CD14-positive monocyte (primary cell): ENCODE measurements around the gene SDK1. TPM values are rescaled to one million over a fixed set of nuclear protein-coding genes. Genes with fewer than 3 reads are reported as not detected.

ENCODE experiments used
- DNase-seq, 3 donors: peaks; one replicate each; pipeline ENCODE4 v3.0.0-alpha.2; 2011 to 2022
- H2AFZ ChIP-seq: 2 replicates; pipeline ENCODE4 v1.6.0; 2012; ENCODE audit warnings: mild to moderate bottlenecking, low read depth, low read length, inconsistent platforms; ENCODE audit not compliant: insufficient read depth, poor library complexity, severe bottlenecking
- H3K27ac ChIP-seq, 2 donors: 1 replicate in 1 of 2; 2 replicates in 1 of 2; pipeline ENCODE4 v1.5.1; 2012 to 2013; ENCODE audit warnings: low read length in 2 of 2, control low read depth in 1 of 2, inconsistent platforms in 1 of 2, low read depth in 1 of 2, mild to moderate bottlenecking in 1 of 2
- H3K27me3 ChIP-seq, 2 donors: one replicate each; pipeline versions ENCODE4 v1.6.0 to v1.6.1; 2011 to 2013; ENCODE audit warnings: low read length in 2 of 2; ENCODE audit not compliant: control insufficient read depth in 2 of 2, insufficient read depth in 2 of 2
- H3K36me3 ChIP-seq, 2 donors: replicated peaks in 1 of 2; 1 replicate in 1 of 2; 2 replicates in 1 of 2; pipeline versions ENCODE4 v1.5.1 to v1.6.1; 2012 to 2013; ENCODE audit warnings: low read length in 2 of 2, control low read depth in 1 of 2, inconsistent platforms in 1 of 2, mild to moderate bottlenecking in 1 of 2; ENCODE audit not compliant: insufficient read depth in 2 of 2, control insufficient read depth in 1 of 2
- H3K4me1 ChIP-seq, 2 donors: 1 replicate in 1 of 2; 2 replicates in 1 of 2; pipeline versions ENCODE4 v1.5.1 to v1.6.1; 2012 to 2013; ENCODE audit warnings: low read length in 2 of 2, control low read depth in 1 of 2, inconsistent platforms in 1 of 2, mild to moderate bottlenecking in 1 of 2, moderate library complexity in 1 of 2; ENCODE audit not compliant: insufficient read depth in 2 of 2, control insufficient read depth in 1 of 2
- H3K4me2 ChIP-seq: replicated peaks from 2 replicates; pipeline ENCODE3; 2012; ENCODE audit warnings: low read length, moderate library complexity, mild to moderate bottlenecking; ENCODE audit not compliant: poor library complexity, severe bottlenecking; ENCODE audit errors: extremely low read depth
- H3K4me3 ChIP-seq, 3 experiments: fragments of 200-600 bp in 1 of 3; sonication (generic) in 1 of 3; replicated peaks in 1 of 3; 1 replicate in 2 of 3; 2 replicates in 1 of 3; pipeline ENCODE4 v1.5.1; 2011 to 2013; ENCODE audit warnings: low read length in 3 of 3, mild to moderate bottlenecking in 3 of 3, control low read depth in 2 of 3, low read depth in 2 of 3, inconsistent platforms in 1 of 3, moderate library complexity in 1 of 3
- H3K79me2 ChIP-seq: 2 replicates; pipeline ENCODE4 v1.6.0; 2012; ENCODE audit warnings: mild to moderate bottlenecking, control low read depth, inconsistent platforms, low read length, moderate library complexity; ENCODE audit not compliant: insufficient read depth
- H3K9ac ChIP-seq: 2 replicates; pipeline ENCODE4 v1.6.0; 2017; ENCODE audit warnings: low read length, mild to moderate bottlenecking; ENCODE audit not compliant: insufficient read depth, poor library complexity, severe bottlenecking
- H3K9me3 ChIP-seq, 2 donors: replicated peaks in 1 of 2; 1 replicate in 1 of 2; 2 replicates in 1 of 2; pipeline versions ENCODE4 v1.5.1 to v1.6.1; 2012 to 2013; ENCODE audit warnings: low read length in 2 of 2, control low read depth in 1 of 2; ENCODE audit not compliant: control insufficient read depth in 1 of 2, insufficient read depth in 1 of 2
- H4K20me1 ChIP-seq: 2 replicates; pipeline ENCODE4 v1.6.0; 2012; ENCODE audit warnings: mild to moderate bottlenecking, low read length, control low read depth, moderate library complexity; ENCODE audit not compliant: insufficient read depth
- H3K27ac Mint-ChIP-seq, 7 donors: one replicate each; pipeline ENCODE4 v1.8.0; 2020; ENCODE audit warnings: mild to moderate bottlenecking in 7 of 7, mixed read lengths in 7 of 7, moderate library complexity in 6 of 7, inconsistent platforms in 2 of 7
- H3K27me3 Mint-ChIP-seq, 3 donors: one replicate each; pipeline ENCODE4 v1.8.0; 2021 to 2022; ENCODE audit warnings: low read depth in 3 of 3, mild to moderate bottlenecking in 3 of 3, mixed read lengths in 3 of 3, moderate library complexity in 3 of 3, inconsistent platforms in 1 of 3
- H3K36me3 Mint-ChIP-seq, 2 donors: one replicate each; pipeline ENCODE4 v1.8.0; 2020; ENCODE audit warnings: mixed read lengths in 2 of 2, inconsistent platforms in 1 of 2, mild to moderate bottlenecking in 1 of 2
- H3K4me1 Mint-ChIP-seq: one replicate; pipeline ENCODE4 v1.8.0; 2020; ENCODE audit warnings: mild to moderate bottlenecking, mixed read lengths
- H3K4me3 Mint-ChIP-seq, 2 donors: one replicate each; pipeline ENCODE4 v1.8.0; 2020; ENCODE audit warnings: mild to moderate bottlenecking in 2 of 2, mixed read lengths in 2 of 2, moderate library complexity in 1 of 2
- H3K9me3 Mint-ChIP-seq, 7 donors: one replicate each; pipeline ENCODE4 v1.8.0; 2020 to 2022; ENCODE audit warnings: mixed read lengths in 7 of 7, mild to moderate bottlenecking in 6 of 7, moderate library complexity in 6 of 7, inconsistent platforms in 2 of 7
- WGBS: methylation state at CpG from one replicate; pipeline ENCODE4 v1.1.5; 2013; ENCODE audit warnings: missing lambda C conversion rate; ENCODE audit not compliant: insufficient coverage; 5-methylcytosine and 5-hydroxymethylcytosine counted together
- intact Hi-C, 2 donors: fragments of 100-400 bp; cut with micrococcal nuclease; formaldehyde crosslinking; loops; one replicate each; pipeline versions ENCODE4 v1.15.0 to v1.15.1; 2023
- polyA plus RNA-seq, 3 donors: library from polyadenylated mRNA; depleted of rRNA in 1 of 3; unstranded in 2 of 3; stranded (reverse) in 1 of 3; fragments of 300-500 nt in 2 of 3; fragments of >200 nt in 1 of 3; fragmentation: Illumina TruSeq in 2 of 3; gene quantifications; 1 replicate in 2 of 3; 2 replicates in 1 of 3; pipeline ENCODE4 v1.2.3, GENCODE V29; 2012 to 2021
- TF ChIP-seq, protein P1 (sequence below): fragments of 200-600 bp; IDR thresholded peaks from one replicate; pipeline ENCODE4 v1.8.0; 2022; ENCODE audit warnings: antibody characterized with exemption, mild to moderate bottlenecking

SDK1 gene
- polyA plus RNA-seq, 3 donors: 0.01 TPM; not detected in 2

DNA sequence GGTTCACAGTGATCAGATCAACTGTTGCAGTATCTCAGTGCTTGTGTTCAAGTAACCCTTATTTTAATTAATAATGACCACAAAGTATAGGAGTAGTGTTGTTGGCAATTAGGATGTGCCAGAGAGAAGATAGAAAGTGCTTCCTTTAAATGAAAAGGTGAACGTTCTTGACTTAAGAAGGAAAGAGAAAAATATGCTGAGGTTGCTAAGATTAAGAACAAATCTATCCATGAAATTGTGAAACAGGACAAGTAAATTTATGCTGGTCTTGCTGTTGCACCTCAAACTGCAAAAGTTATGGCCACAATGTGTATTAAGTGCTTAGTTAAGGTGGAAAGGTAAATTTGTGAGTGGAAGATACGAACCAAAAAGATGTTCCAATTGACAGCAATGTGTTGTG, 139.5 kb downstream of the SDK1 start:
- Histone ChIP-seq H3K79me2 (no peaks in the 10 kb centered on the region), H3K9ac (no peak overlapping the region), H3K36me3 (no peaks in the 10 kb centered on the region), H2AFZ (no peak overlapping the region), H3K27ac (no peak overlapping the region), H3K9me3 (no peaks in the 10 kb centered on the region), H3K27me3 (no peaks in the 10 kb centered on the region), H4K20me1 (no peaks in the 10 kb centered on the region), H3K4me2 (no peak overlapping the region), H3K4me1 (no peaks in the 10 kb centered on the region), H3K4me3 (no peak overlapping the region)
- Mint-ChIP-seq H3K27me3 (peaks cover 0 to 2% (median 1%) of the 10 kb centered on the region in 3 donors), H3K27ac (no peak overlapping the region), H3K4me1 (no peaks in the 10 kb centered on the region), H3K36me3 (no peaks in the 10 kb centered on the region), H3K9me3 (peaks cover 0 to 3% (median under 1%) of the 10 kb centered on the region in 7 donors), H3K4me3 (no peak overlapping the region)
- 36% methylated on average over 2 of the region's 2 CpGs for WGBS
- TF ChIP-seq, protein P1, sequence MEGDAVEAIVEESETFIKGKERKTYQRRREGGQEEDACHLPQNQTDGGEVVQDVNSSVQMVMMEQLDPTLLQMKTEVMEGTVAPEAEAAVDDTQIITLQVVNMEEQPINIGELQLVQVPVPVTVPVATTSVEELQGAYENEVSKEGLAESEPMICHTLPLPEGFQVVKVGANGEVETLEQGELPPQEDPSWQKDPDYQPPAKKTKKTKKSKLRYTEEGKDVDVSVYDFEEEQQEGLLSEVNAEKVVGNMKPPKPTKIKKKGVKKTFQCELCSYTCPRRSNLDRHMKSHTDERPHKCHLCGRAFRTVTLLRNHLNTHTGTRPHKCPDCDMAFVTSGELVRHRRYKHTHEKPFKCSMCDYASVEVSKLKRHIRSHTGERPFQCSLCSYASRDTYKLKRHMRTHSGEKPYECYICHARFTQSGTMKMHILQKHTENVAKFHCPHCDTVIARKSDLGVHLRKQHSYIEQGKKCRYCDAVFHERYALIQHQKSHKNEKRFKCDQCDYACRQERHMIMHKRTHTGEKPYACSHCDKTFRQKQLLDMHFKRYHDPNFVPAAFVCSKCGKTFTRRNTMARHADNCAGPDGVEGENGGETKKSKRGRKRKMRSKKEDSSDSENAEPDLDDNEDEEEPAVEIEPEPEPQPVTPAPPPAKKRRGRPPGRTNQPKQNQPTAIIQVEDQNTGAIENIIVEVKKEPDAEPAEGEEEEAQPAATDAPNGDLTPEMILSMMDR: no peak
- intact Hi-C loops: no loop called here
- DNase-seq: no peak

DNA sequence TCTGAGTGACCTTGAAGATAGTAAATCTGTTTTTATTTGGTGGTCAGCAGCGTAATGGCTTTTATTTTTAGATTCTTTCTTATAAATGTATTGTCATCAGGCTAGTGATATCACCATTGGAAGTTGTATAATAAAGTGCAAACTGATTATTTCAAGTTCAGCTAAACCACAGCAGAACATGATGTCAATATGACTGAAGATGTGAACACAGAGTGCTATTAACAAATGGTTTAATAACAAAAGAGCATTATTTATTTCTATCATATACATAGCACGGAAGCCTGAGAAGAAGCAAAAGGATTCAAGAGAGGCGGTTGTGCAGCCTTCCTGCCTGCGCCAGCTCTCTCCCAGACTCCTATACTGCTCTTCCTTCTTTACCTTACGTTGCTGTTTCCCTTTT, 142.7 kb downstream of the SDK1 start:
- Histone ChIP-seq H3K4me3 (no peak overlapping the region), H3K9ac (no peak overlapping the region), H2AFZ (no peak overlapping the region), H3K36me3 (no peaks in the 10 kb centered on the region), H3K27ac (no peak overlapping the region), H3K27me3 (no peaks in the 10 kb centered on the region), H3K4me1 (no peaks in the 10 kb centered on the region), H3K4me2 (no peak overlapping the region), H3K9me3 (peaks cover 0 to 4% of the 10 kb centered on the region in 2 donors), H4K20me1 (no peaks in the 10 kb centered on the region), H3K79me2 (no peaks in the 10 kb centered on the region)
- 93% methylated on average over 3 of the region's 5 CpGs for WGBS
- Mint-ChIP-seq H3K4me1 (no peaks in the 10 kb centered on the region), H3K27me3 (peaks cover 0 to 2% (median 2%) of the 10 kb centered on the region in 3 donors), H3K27ac (no peak overlapping the region), H3K4me3 (no peak overlapping the region), H3K9me3 (peaks cover 0 to 8% (median 3%) of the 10 kb centered on the region in 7 donors), H3K36me3 (no peaks in the 10 kb centered on the region)
- intact Hi-C loops: no loop called here
- TF ChIP-seq, protein P1: no peak
- DNase-seq: no peak
